ENCODE measurements around the gene HIRA.

- TF ChIP-seq, protein P1, sequence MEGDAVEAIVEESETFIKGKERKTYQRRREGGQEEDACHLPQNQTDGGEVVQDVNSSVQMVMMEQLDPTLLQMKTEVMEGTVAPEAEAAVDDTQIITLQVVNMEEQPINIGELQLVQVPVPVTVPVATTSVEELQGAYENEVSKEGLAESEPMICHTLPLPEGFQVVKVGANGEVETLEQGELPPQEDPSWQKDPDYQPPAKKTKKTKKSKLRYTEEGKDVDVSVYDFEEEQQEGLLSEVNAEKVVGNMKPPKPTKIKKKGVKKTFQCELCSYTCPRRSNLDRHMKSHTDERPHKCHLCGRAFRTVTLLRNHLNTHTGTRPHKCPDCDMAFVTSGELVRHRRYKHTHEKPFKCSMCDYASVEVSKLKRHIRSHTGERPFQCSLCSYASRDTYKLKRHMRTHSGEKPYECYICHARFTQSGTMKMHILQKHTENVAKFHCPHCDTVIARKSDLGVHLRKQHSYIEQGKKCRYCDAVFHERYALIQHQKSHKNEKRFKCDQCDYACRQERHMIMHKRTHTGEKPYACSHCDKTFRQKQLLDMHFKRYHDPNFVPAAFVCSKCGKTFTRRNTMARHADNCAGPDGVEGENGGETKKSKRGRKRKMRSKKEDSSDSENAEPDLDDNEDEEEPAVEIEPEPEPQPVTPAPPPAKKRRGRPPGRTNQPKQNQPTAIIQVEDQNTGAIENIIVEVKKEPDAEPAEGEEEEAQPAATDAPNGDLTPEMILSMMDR (IDR thresholded peaks at IDR 0.05): no peak
- TF ChIP-seq POLR2A (IDR thresholded peaks at IDR 0.05): no peak
Observed at GRCh38 chr22:19349778-19350475, 81.6 kb downstream of the HIRA start.
